Measurements from ENCODE around the gene SLC4A2.

Gene SLC4A2

DNA sequence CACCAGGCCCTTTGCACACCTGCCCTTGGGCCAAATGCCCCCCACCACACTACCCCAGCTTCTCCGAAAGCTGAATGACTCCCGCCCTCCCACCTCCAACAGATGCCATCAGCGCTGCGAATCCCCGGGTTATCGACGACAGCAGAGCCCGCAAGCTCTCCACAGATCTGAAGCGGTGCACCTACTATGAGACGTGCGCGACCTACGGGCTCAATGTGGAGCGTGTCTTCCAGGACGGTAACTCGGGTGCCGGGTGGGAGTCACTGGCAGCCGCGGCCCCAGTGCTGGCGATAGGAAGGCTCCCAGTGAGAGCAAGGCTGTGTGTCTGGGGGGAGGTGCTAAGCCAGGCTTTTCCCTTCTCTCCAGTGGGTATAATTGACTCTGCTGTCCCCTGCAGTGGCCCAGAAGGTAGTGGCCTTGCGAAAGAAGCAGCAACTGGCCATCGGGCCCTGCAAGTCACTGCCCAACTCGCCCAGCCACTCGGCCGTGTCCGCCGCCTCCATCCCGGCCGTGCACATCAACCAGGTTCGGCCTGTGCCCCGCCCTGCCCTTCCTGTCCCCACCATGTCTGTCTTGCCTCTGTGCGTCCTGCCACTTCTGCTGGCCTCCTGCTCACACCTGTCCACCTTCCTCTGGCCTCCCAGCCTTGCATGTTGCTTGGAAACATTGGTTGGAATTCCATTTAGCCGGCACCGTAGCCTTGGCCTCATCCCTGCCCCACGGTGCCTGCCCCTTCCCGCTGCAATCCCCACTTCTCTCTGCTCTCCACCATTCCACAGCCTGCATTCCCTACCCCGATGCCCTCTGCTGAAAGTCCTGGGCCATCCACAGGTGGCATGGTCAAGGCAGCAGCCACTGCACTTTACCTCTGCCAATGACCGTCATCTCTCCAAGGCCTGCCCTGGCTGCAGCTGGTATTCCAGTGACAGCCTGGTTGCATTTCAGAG is 59.0 kb downstream of the SLC4A2 start:
- no peak for DNase-seq

DNA sequence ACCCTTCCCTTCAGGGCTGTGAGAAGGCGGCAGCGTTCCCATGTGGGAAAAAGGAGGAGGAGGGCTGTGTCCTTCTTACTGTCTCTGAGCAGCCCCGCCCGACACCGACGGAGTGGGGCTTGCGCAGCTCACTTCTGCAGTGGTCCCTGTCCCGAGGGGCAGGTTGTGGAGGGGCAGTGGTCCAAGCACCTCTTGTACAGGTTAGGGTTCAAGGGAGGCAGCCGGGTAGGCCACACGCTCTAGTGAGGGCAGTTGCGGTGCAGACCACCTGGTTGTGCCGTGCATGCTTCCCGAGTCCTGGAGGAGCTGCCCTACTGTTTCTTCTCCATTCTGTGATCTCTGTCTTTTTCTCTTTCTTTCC is 59.6 kb downstream of the SLC4A2 start:
- no peak for DNase-seq

GRCh38 chr7:151119902-151120301 is 60.5 kb downstream of the SLC4A2 start:
- DNase-seq = no peak

DNA sequence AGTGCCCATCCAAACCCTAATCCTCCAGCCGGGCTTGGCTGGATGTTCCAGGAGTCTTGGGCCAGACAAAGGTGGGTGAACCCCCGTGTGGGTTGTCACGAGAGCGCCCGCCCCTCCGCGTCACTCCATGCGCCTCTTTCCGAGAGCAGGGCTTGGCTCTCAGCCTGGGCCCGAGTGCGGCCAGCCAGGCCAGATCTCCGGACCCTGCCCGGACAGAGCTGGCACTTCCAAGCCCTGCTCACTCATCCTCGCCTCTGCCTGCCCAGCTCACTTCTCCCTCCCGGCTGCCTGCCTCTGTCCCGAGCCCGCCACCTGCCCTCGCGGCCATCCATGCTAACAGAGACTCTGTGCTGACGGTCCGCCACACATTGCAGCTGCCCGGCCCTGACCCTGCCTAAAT is 61.5 kb downstream of the SLC4A2 start:
- DNase-seq = no peak

DNA sequence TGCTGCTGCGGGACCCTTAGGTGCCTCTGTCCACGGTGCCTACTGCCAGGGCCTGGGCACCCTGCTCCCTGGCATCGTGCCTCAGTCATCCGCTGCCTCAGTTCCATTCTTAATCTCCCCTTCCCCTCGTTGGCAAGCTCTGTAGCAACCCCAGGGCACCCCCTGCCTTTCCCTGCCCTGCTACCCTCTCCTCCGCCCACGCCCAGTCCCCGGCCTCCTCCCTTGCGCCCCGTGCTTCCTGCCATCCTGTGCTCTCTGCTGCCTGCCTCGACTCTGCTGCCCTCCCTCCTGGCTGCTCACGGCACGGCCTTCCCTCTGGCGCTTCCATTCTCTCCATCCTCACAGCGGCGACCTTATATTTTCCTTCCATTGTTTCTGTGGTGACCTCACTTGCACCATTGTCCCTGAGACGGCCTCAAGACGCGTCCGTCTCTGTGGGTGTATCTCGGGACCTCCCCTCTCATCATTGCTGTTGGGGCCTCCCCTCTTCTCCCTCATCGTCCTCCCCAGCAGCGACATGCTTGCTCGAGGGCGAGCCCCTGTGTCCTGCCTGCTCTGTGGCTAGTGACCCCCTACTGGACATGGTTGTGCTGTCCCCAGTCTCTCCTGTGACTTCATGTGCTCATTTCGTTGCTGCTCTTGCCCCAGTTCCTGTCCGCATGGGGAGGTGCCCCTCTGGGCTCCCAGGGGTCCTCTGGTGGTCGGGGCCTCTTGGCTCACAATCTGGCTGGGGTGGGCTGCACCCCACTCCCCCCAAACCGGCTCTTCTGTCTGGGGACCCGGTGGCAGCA is 62.2 kb downstream of the SLC4A2 start:
- DNase-seq = no peak

DNA sequence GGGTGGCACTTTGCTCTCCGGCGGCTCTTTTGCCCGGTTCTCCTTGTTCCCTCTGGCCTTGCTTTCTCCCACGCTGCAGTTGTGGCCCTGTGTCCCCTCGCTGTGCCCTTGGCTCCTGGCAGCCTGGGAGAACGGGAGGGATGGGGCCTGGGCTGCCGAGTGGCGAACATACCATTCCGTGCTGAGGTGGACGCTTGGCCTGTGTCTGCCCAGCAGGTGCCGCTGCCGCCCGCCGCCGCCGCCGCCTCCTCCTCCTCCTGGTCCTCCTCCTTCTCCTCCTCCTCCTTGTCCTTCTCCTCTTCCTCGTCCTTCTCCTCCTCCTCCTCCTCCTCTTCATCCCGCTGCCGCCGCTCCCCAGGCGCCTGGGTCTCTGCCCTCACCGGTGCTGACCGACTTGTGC is 62.9 kb downstream of the SLC4A2 start:
- DNase-seq = no peak

DNA sequence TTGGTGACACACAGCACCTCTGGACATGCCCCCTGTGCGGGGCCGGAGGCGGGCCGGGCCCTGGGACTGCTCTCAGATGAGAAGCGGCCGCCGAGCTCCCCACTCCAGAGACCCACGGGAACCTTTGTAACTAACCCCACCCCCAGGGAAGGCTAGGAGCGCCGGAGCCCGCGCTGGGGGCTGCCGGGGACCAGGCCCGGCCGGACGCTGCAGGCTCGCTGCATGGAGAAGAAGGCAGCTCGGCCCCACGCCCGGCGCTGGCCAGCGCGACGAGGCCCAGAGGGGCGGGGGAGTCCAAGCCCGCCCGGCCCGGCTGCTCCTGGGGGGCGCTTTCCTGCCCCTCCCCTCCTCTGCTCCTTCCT is 63.4 kb downstream of the SLC4A2 start:
- DNase-seq = no peak

GRCh38 chr7:151123158-151123821 is 63.9 kb downstream of the SLC4A2 start:
- no peak for DNase-seq

- DNase-seq = no peak
Measured at GRCh38 chr7:151123822-151124464, 64.6 kb downstream of the SLC4A2 start.

GRCh38 chr7:151124481-151124880 is 65.1 kb downstream of the SLC4A2 start:
- DNase-seq = no peak

DNA sequence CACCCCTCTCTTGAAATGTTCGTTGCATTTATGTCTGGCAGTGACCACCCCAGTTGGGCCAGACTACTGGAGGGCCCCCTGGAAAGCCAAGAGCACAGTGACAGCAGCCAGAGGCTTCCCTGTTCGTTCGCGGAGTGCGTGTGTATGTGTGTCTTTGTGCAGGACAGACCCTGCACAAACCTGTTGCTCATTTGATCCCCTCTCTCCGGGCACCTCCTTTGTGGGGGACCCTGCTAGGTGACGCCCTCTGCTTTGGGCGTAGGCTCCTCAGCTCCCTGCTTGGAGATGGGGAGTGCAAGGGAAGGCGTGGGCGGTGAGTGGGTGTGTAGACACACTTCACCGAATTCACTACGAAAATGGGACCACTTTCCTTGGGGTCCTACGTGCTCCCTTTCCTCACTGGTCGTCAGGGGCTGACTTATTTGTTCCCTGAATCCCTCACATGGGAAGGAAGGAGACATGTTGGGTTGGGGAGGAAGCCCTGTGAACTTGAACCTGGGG is 65.6 kb downstream of the SLC4A2 start:
- DNase-seq = no peak

GRCh38 chr7:151125470-151125845 is 66.1 kb downstream of the SLC4A2 start:
- DNase-seq = no peak

DNA sequence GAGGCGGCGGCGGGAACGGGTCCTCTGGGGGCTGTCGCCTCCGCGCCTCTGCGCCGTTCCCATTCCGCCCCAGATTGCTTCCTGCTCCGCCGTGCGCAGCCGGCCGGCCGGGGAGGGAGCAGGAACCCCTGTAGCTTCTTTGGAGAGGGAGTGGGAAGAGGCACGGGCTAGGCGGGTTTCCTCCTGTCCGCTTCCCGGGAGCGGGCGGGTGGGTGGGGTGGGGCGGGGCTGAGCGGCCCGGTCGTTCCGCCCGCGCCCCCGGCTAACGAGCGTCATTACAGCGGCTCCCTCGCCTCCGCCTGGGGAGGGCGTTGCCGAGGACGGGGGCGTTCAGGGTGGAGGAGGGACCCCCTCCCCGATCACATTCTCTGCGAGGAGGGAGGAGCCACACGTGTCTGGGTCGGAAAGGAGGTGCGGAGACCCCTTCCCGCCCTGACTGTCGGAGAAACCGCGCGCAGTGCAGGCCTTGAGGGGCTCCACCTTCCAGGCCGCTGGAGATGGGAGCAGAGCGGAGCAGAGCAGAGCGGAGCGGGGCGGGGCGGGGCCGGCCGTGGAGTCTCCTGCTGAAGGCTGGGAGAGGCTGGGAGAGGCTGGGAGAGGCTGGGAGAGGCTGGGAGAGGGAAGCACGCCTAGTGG is 66.6 kb downstream of the SLC4A2 start:
- DNase-seq = no peak
